ENCODE data around the gene CDCP1.

CDCP1 gene

GRCh38 chr3:45088543-45089358, 57.4 kb downstream of the CDCP1 start:
- no peak for DNase-seq (ENCODE audit: extremely low read depth, low read depth)
- TF ChIP-seq CTCF (IDR thresholded peaks at IDR 0.05; ENCODE audit: low read depth, low read length): no peak

GRCh38 chr3:45087155-45087554, 59.0 kb downstream of the CDCP1 start:
- no peak for TF ChIP-seq CTCF (IDR thresholded peaks at IDR 0.05; ENCODE audit: low read depth, low read length)
- no peak for DNase-seq (ENCODE audit: extremely low read depth, low read depth)

- DNase-seq (ENCODE audit: extremely low read depth, low read depth): peak; percentile 60
- TF ChIP-seq CTCF (IDR thresholded peaks at IDR 0.05; ENCODE audit: low read depth, low read length): peak; percentile 6
Measured at GRCh38 chr3:45084820-45085816, 61.1 kb downstream of the CDCP1 start.

GRCh38 chr3:45084361-45084760, 61.8 kb downstream of the CDCP1 start:
- no peak for DNase-seq (ENCODE audit: extremely low read depth, low read depth)
- TF ChIP-seq CTCF (IDR thresholded peaks at IDR 0.05; ENCODE audit: low read depth, low read length): no peak

GRCh38 chr3:45083023-45083422, 63.2 kb downstream of the CDCP1 start:
- no peak for DNase-seq (ENCODE audit: extremely low read depth, low read depth)
- no peak for TF ChIP-seq CTCF (IDR thresholded peaks at IDR 0.05; ENCODE audit: low read depth, low read length)

GRCh38 chr3:45082142-45082538, 64.0 kb downstream of the CDCP1 start:
- TF ChIP-seq CTCF (IDR thresholded peaks at IDR 0.05; ENCODE audit: low read depth, low read length): no peak
- no peak for DNase-seq (ENCODE audit: extremely low read depth, low read depth)

All from AG09319 (cell line).